Neural progenitor cell (in vitro differentiated cells): ENCODE measurements around the gene NFASC.

Experiments used
- EZH2 ChIP-seq: fragments of 200-600 bp; sonication (generic); IDR thresholded peaks from 2 replicates; pipeline ENCODE4 v1.6.1; 2017; ENCODE audit warnings: antibody characterized with exemption, mild to moderate bottlenecking, moderate library complexity
- TF ChIP-seq, protein P1 (sequence below): fragments of 200-600 bp; sonication (generic); IDR thresholded peaks from 2 replicates; pipeline ENCODE4 v1.5.1; 2017; ENCODE audit warnings: antibody characterized with exemption, mild to moderate bottlenecking

DNA sequence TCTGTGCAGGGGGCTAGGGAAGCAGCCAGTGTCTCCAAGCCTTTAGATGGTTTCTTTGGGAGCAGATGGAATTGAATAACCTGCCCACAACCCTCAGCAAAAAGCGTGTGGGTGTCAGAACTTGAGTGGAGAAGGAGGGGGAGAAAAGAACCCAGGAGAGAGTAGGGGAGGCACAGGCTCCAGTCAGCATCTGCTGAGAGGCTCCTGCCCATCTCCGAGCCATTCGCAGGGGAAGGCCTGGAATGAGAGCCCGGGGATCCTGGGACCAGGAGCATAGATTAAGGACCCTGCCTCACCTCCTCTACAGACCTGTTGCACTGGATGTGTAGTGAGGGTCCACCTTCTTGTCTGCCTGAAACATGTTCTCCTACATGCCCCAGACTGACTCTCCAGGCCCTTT, 197.3 kb downstream of the NFASC start:
- TF ChIP-seq, protein P1, sequence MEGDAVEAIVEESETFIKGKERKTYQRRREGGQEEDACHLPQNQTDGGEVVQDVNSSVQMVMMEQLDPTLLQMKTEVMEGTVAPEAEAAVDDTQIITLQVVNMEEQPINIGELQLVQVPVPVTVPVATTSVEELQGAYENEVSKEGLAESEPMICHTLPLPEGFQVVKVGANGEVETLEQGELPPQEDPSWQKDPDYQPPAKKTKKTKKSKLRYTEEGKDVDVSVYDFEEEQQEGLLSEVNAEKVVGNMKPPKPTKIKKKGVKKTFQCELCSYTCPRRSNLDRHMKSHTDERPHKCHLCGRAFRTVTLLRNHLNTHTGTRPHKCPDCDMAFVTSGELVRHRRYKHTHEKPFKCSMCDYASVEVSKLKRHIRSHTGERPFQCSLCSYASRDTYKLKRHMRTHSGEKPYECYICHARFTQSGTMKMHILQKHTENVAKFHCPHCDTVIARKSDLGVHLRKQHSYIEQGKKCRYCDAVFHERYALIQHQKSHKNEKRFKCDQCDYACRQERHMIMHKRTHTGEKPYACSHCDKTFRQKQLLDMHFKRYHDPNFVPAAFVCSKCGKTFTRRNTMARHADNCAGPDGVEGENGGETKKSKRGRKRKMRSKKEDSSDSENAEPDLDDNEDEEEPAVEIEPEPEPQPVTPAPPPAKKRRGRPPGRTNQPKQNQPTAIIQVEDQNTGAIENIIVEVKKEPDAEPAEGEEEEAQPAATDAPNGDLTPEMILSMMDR, result no peak
- no peak for TF ChIP-seq EZH2
